ENCODE results near the gene PRDM11. TPM values are rescaled to one million over a fixed set of nuclear protein-coding genes. Genes with fewer than 3 reads are reported as not detected.

The PRDM11 gene
- total RNA-seq, 1 experiment from 2014 or later, result 8.3 TPM

DNA sequence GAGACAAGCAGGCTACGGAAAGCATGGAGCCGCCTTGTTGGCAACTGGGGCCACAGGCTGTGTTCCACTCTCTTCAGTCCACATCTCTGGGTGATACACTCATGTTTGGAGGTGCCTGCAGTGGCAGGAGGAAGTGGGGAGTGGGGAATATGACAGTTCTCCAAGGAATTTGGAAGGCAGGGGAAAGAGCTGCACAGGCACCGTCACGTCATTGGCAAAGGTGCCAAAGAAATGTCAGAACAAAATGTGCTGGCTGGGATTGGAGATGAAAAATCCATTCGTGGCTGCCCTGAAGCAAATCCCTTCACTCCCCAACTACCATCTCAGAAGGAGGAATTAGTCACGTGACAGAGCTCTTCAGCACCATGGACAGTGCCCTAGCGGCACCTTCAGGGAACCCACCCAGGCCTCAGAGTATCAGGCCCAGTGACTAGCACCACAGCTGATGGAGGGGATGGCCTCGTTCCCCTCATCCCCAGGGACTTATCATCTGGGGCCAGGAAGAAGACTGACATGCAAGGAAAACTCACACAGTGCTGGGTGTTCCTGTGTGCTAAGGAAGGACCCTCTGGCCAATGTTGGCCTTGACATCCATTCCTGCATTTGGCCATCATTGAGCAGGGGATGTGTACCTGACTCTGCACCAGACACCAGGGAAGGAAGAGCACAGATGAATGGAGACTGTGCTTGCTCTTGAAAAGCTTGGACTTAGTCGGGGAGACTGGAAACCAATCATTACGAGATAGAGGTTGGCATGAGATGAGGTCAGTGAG lies 48.5 kb upstream of the PRDM11 start (continued):
- TF ChIP-seq, protein P1, sequence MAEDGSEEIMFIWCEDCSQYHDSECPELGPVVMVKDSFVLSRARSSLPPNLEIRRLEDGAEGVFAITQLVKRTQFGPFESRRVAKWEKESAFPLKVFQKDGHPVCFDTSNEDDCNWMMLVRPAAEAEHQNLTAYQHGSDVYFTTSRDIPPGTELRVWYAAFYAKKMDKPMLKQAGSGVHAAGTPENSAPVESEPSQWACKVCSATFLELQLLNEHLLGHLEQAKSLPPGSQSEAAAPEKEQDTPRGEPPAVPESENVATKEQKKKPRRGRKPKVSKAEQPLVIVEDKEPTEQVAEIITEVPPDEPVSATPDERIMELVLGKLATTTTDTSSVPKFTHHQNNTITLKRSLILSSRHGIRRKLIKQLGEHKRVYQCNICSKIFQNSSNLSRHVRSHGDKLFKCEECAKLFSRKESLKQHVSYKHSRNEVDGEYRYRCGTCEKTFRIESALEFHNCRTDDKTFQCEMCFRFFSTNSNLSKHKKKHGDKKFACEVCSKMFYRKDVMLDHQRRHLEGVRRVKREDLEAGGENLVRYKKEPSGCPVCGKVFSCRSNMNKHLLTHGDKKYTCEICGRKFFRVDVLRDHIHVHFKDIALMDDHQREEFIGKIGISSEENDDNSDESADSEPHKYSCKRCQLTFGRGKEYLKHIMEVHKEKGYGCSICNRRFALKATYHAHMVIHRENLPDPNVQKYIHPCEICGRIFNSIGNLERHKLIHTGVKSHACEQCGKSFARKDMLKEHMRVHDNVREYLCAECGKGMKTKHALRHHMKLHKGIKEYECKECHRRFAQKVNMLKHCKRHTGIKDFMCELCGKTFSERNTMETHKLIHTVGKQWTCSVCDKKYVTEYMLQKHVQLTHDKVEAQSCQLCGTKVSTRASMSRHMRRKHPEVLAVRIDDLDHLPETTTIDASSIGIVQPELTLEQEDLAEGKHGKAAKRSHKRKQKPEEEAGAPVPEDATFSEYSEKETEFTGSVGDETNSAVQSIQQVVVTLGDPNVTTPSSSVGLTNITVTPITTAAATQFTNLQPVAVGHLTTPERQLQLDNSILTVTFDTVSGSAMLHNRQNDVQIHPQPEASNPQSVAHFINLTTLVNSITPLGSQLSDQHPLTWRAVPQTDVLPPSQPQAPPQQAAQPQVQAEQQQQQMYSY (CRISPR knock-in tag; IDR thresholded peaks at IDR 0.05), result 0 out of 2 replicates have a peak, but pooled peaks have one; percentile 2
- TF ChIP-seq CREB1 (CRISPR knock-in tag; IDR thresholded peaks at IDR 0.05) (peak; percentile 79; the same call in 1 of the 2 replicates), PRRX2 (CRISPR knock-in tag; IDR thresholded peaks at IDR 0.05) (no peak), SOX15 (CRISPR knock-in tag; IDR thresholded peaks at IDR 0.05) (no peak), ZNF317 (CRISPR knock-in tag; IDR thresholded peaks at IDR 0.05; ENCODE audit: borderline replicate concordance, low read depth) (no peak), MYBL2 (CRISPR knock-in tag; IDR thresholded peaks at IDR 0.05) (peak; percentile 58; the same call in 1 of the 2 replicates), HMGA2 (CRISPR knock-in tag; IDR thresholded peaks at IDR 0.05) (no peak), IRF2 (CRISPR knock-in tag; IDR thresholded peaks at IDR 0.05; ENCODE audit: borderline replicate concordance, low read depth) (0 out of 2 replicates have a peak, but pooled peaks have one; percentile 30)
- TF ChIP-seq, protein P2, sequence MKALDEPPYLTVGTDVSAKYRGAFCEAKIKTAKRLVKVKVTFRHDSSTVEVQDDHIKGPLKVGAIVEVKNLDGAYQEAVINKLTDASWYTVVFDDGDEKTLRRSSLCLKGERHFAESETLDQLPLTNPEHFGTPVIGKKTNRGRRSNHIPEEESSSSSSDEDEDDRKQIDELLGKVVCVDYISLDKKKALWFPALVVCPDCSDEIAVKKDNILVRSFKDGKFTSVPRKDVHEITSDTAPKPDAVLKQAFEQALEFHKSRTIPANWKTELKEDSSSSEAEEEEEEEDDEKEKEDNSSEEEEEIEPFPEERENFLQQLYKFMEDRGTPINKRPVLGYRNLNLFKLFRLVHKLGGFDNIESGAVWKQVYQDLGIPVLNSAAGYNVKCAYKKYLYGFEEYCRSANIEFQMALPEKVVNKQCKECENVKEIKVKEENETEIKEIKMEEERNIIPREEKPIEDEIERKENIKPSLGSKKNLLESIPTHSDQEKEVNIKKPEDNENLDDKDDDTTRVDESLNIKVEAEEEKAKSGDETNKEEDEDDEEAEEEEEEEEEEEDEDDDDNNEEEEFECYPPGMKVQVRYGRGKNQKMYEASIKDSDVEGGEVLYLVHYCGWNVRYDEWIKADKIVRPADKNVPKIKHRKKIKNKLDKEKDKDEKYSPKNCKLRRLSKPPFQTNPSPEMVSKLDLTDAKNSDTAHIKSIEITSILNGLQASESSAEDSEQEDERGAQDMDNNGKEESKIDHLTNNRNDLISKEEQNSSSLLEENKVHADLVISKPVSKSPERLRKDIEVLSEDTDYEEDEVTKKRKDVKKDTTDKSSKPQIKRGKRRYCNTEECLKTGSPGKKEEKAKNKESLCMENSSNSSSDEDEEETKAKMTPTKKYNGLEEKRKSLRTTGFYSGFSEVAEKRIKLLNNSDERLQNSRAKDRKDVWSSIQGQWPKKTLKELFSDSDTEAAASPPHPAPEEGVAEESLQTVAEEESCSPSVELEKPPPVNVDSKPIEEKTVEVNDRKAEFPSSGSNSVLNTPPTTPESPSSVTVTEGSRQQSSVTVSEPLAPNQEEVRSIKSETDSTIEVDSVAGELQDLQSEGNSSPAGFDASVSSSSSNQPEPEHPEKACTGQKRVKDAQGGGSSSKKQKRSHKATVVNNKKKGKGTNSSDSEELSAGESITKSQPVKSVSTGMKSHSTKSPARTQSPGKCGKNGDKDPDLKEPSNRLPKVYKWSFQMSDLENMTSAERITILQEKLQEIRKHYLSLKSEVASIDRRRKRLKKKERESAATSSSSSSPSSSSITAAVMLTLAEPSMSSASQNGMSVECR (CRISPR knock-in tag; IDR thresholded peaks at IDR 0.05; ENCODE audit: borderline replicate concordance), result peak; percentile 56; the same call in 1 of the 2 replicates
- TF ChIP-seq, protein P3, sequence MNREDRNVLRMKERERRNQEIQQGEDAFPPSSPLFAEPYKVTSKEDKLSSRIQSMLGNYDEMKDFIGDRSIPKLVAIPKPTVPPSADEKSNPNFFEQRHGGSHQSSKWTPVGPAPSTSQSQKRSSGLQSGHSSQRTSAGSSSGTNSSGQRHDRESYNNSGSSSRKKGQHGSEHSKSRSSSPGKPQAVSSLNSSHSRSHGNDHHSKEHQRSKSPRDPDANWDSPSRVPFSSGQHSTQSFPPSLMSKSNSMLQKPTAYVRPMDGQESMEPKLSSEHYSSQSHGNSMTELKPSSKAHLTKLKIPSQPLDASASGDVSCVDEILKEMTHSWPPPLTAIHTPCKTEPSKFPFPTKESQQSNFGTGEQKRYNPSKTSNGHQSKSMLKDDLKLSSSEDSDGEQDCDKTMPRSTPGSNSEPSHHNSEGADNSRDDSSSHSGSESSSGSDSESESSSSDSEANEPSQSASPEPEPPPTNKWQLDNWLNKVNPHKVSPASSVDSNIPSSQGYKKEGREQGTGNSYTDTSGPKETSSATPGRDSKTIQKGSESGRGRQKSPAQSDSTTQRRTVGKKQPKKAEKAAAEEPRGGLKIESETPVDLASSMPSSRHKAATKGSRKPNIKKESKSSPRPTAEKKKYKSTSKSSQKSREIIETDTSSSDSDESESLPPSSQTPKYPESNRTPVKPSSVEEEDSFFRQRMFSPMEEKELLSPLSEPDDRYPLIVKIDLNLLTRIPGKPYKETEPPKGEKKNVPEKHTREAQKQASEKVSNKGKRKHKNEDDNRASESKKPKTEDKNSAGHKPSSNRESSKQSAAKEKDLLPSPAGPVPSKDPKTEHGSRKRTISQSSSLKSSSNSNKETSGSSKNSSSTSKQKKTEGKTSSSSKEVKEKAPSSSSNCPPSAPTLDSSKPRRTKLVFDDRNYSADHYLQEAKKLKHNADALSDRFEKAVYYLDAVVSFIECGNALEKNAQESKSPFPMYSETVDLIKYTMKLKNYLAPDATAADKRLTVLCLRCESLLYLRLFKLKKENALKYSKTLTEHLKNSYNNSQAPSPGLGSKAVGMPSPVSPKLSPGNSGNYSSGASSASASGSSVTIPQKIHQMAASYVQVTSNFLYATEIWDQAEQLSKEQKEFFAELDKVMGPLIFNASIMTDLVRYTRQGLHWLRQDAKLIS (CRISPR knock-in tag; IDR thresholded peaks at IDR 0.05; ENCODE audit: borderline replicate concordance), result no peak
- TF ChIP-seq, protein P4, sequence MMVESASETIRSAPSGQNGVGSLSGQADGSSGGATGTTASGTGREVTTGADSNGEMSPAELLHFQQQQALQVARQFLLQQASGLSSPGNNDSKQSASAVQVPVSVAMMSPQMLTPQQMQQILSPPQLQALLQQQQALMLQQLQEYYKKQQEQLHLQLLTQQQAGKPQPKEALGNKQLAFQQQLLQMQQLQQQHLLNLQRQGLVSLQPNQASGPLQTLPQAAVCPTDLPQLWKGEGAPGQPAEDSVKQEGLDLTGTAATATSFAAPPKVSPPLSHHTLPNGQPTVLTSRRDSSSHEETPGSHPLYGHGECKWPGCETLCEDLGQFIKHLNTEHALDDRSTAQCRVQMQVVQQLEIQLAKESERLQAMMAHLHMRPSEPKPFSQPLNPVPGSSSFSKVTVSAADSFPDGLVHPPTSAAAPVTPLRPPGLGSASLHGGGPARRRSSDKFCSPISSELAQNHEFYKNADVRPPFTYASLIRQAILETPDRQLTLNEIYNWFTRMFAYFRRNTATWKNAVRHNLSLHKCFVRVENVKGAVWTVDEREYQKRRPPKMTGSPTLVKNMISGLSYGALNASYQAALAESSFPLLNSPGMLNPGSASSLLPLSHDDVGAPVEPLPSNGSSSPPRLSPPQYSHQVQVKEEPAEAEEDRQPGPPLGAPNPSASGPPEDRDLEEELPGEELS (CRISPR knock-in tag; IDR thresholded peaks at IDR 0.05), result peak; percentile 84; the same call in 1 of the 2 replicates
